ENCODE data around the gene ART3.
"Not testable (repeated sequence)": the region's sequence is repeated elsewhere in the genome, so short reads cannot be mapped to it uniquely, and the experiment has no call there.

The ART3 gene

DNA sequence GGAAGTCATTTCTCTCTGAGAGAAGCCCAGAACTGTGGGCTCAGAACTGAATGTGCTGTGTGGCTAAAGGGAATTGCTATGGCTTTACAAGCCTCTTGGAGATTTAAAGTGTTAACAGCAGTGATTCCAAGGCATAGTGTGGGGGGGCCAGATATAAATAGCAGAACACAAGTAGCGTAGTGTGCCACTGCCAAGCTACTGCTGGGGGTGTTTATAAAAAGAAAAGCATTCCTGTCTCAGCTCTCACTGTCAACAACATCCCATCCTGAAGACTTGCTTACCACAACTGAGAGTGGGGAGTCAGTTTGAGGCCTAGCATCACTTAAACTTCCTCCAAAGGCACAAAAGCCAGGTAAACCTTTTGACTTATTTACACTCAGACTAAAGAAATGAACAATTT lies at the start of gene ART3:
TSS of gene ART3 (plus strand) at position 242 of the 400 bp plus-strand sequence. CDS start 1,181 bp downstream, outside the sequence.
- H3K4me3 ChIP-seq (ENCODE audit: low read length) = no peak within 1 kb of the TSS

GRCh38 chr4:76028350-76028765 lies 46.2 kb upstream of the ART3 start:
- Histone ChIP-seq H3K9me3 (ENCODE audit: control insufficient read depth, low read length) (no peaks in the 10 kb centered on the region), H3K4me3 (ENCODE audit: low read length) (peak overlapping the region; percentile 1), H3K4me1 (ENCODE audit: control insufficient read depth, insufficient read depth, low read length) (no peaks in the 10 kb centered on the region), H3K27me3 (ENCODE audit: control insufficient read depth, insufficient read depth, low read length) (no peaks in the 10 kb centered on the region), H3K36me3 (ENCODE audit: control insufficient read depth, insufficient read depth, low read length) (no peaks in the 10 kb centered on the region), H3K9ac (ENCODE audit: low read length) (no peak overlapping the region)

More for the DNA sequence above, at the start of gene ART3:
- H3K9me3 ChIP-seq (ENCODE audit: control insufficient read depth, low read length) = no peaks in the 10 kb centered on the region
- no peak within 1 kb of the TSS for H3K9ac ChIP-seq (ENCODE audit: low read length)
- no peaks in the 10 kb centered on the region for H3K4me1 ChIP-seq (ENCODE audit: control insufficient read depth, insufficient read depth, low read length)
- H3K27me3 ChIP-seq (ENCODE audit: control insufficient read depth, insufficient read depth, low read length) = no peaks in the 10 kb centered on the region
- no peaks in the 10 kb centered on the region for H3K36me3 ChIP-seq (ENCODE audit: control insufficient read depth, insufficient read depth, low read length)

- Histone ChIP-seq H3K9ac (ENCODE audit: low read length) (no peak overlapping the region), H3K9me3 (ENCODE audit: control insufficient read depth, low read length) (no peaks in the 10 kb centered on the region), H3K4me3 (ENCODE audit: low read length) (no peak overlapping the region), H3K27me3 (ENCODE audit: control insufficient read depth, insufficient read depth, low read length) (no peaks in the 10 kb centered on the region), H3K36me3 (ENCODE audit: control insufficient read depth, insufficient read depth, low read length) (no peaks in the 10 kb centered on the region), H3K4me1 (ENCODE audit: control insufficient read depth, insufficient read depth, low read length) (no peaks in the 10 kb centered on the region)
These were observed 45.2 kb upstream of the ART3 start for GRCh38 chr4:76029300-76029699.

- H3K9me3 ChIP-seq (ENCODE audit: control insufficient read depth, low read length) = no peaks in the 10 kb centered on the region
- no peaks in the 10 kb centered on the region for H3K4me1 ChIP-seq (ENCODE audit: control insufficient read depth, insufficient read depth, low read length)
- H3K9ac ChIP-seq (ENCODE audit: low read length) = no peak overlapping the region
- no peaks in the 10 kb centered on the region for H3K36me3 ChIP-seq (ENCODE audit: control insufficient read depth, insufficient read depth, low read length)
- no peak overlapping the region for H3K4me3 ChIP-seq (ENCODE audit: low read length)
- H3K27me3 ChIP-seq (ENCODE audit: control insufficient read depth, insufficient read depth, low read length) = no peaks in the 10 kb centered on the region
These were observed 39.4 kb upstream of the ART3 start for GRCh38 chr4:76035141-76035540.

GRCh38 chr4:76035799-76036380 lies 38.6 kb upstream of the ART3 start, which contains the start of gene CXCL11:
Gene CXCL11, minus strand, starts transcription at chr4:76036070. Its CDS starts 83 bp downstream, at chr4:76035987.
- Histone ChIP-seq H3K4me3 (ENCODE audit: low read length) (no peak within 1 kb of the TSS), H3K9ac (ENCODE audit: low read length) (no peak within 1 kb of the TSS), H3K27me3 (ENCODE audit: control insufficient read depth, insufficient read depth, low read length) (no peaks in the 10 kb centered on the region), H3K4me1 (ENCODE audit: control insufficient read depth, insufficient read depth, low read length) (no peaks in the 10 kb centered on the region), H3K9me3 (ENCODE audit: control insufficient read depth, low read length) (no peaks in the 10 kb centered on the region), H3K36me3 (ENCODE audit: control insufficient read depth, insufficient read depth, low read length) (no peaks in the 10 kb centered on the region)

- H3K9ac ChIP-seq (ENCODE audit: low read length) = no peak overlapping the region
- H3K4me1 ChIP-seq (ENCODE audit: control insufficient read depth, insufficient read depth, low read length) = no peaks in the 10 kb centered on the region
- H3K4me3 ChIP-seq (ENCODE audit: low read length) = no peak overlapping the region
- H3K36me3 ChIP-seq (ENCODE audit: control insufficient read depth, insufficient read depth, low read length) = no peaks in the 10 kb centered on the region
- H3K27me3 ChIP-seq (ENCODE audit: control insufficient read depth, insufficient read depth, low read length) = no peaks in the 10 kb centered on the region
- H3K9me3 ChIP-seq (ENCODE audit: control insufficient read depth, low read length) = no peaks in the 10 kb centered on the region
These were observed 37.7 kb upstream of the ART3 start for GRCh38 chr4:76036855-76037254.

- H3K4me1 ChIP-seq (ENCODE audit: control insufficient read depth, insufficient read depth, low read length); H3K27me3 ChIP-seq (ENCODE audit: control insufficient read depth, insufficient read depth, low read length): not testable (repeated sequence)
These were observed 32.1 kb upstream of the ART3 start for GRCh38 chr4:76042241-76042998.

DNA sequence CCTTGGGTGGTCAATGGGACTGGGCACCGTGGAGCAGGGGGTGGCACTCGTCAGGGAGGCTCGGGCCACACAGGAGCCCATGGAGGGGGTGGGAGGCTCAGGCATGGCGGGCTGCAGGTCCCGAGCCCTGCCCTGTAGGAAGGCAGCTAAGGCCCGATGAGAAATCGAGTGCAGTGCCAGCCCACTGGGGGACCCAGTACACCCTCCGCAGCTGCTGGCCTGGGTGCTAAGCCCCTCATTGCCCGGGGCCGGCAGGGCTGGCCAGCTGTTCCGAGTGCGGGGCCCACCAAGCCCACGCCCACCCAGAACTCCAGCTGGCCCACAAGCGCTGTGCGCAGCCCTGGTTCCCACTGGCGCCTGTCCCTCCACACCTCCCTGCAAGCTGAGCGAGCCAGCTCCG lies 31.2 kb upstream of the ART3 start:
- H3K9me3 ChIP-seq (ENCODE audit: control insufficient read depth, low read length); H3K27me3 ChIP-seq (ENCODE audit: control insufficient read depth, insufficient read depth, low read length); H3K36me3 ChIP-seq (ENCODE audit: control insufficient read depth, insufficient read depth, low read length); H3K4me1 ChIP-seq (ENCODE audit: control insufficient read depth, insufficient read depth, low read length); H3K4me3 ChIP-seq (ENCODE audit: low read length); H3K9ac ChIP-seq (ENCODE audit: low read length): not testable (repeated sequence)

More at GRCh38 chr4:76042241-76042998, 32.1 kb upstream of the ART3 start:
- H3K9ac ChIP-seq (ENCODE audit: low read length); H3K9me3 ChIP-seq (ENCODE audit: control insufficient read depth, low read length); H3K4me3 ChIP-seq (ENCODE audit: low read length); H3K36me3 ChIP-seq (ENCODE audit: control insufficient read depth, insufficient read depth, low read length): not testable (repeated sequence)

GRCh38 chr4:76044686-76045085 lies 29.8 kb upstream of the ART3 start:
- H3K9ac ChIP-seq (ENCODE audit: low read length); H3K9me3 ChIP-seq (ENCODE audit: control insufficient read depth, low read length); H3K27me3 ChIP-seq (ENCODE audit: control insufficient read depth, insufficient read depth, low read length); H3K36me3 ChIP-seq (ENCODE audit: control insufficient read depth, insufficient read depth, low read length); H3K4me3 ChIP-seq (ENCODE audit: low read length); H3K4me1 ChIP-seq (ENCODE audit: control insufficient read depth, insufficient read depth, low read length): not testable (repeated sequence)

DNA sequence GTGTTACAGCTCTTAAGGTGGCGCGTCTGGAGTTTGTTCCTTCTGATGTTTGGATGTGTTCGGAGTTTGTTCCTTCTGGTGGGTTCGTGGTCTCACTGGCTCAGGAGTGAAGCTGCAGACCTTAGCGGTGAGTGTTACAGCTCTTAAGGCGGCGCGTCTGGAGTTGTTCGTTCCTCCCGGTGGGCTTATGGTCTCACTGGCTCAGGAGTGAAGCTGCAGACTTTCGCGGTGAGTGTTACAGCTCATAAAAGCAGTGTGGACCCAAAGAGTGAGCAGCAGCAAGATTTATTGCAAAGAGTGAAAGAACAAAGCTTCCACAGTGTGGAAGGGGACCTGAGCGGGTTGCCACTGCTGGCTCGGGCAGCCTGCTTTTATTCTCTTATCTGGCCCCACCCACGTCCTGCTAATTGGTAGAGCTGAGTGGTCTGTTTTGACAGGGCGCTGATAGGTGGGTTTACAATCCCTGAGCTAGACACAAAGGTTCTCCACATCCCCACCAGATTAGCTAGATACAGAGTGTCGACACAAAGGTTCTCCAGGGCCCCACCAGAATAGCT lies 24.6 kb upstream of the ART3 start:
- H3K9me3 ChIP-seq (ENCODE audit: control insufficient read depth, low read length); H3K4me1 ChIP-seq (ENCODE audit: control insufficient read depth, insufficient read depth, low read length); H3K36me3 ChIP-seq (ENCODE audit: control insufficient read depth, insufficient read depth, low read length); H3K27me3 ChIP-seq (ENCODE audit: control insufficient read depth, insufficient read depth, low read length); H3K4me3 ChIP-seq (ENCODE audit: low read length); H3K9ac ChIP-seq (ENCODE audit: low read length): not testable (repeated sequence)

- not testable (repeated sequence) for H3K27me3 ChIP-seq (ENCODE audit: control insufficient read depth, insufficient read depth, low read length); H3K9ac ChIP-seq (ENCODE audit: low read length); H3K4me3 ChIP-seq (ENCODE audit: low read length); H3K36me3 ChIP-seq (ENCODE audit: control insufficient read depth, insufficient read depth, low read length); H3K4me1 ChIP-seq (ENCODE audit: control insufficient read depth, insufficient read depth, low read length); H3K9me3 ChIP-seq (ENCODE audit: control insufficient read depth, low read length)
These were observed 23.9 kb upstream of the ART3 start for GRCh38 chr4:76050560-76051050.

- no peaks in the 10 kb centered on the region for H3K36me3 ChIP-seq (ENCODE audit: control insufficient read depth, insufficient read depth, low read length)
- H3K9me3 ChIP-seq (ENCODE audit: control insufficient read depth, low read length) = no peaks in the 10 kb centered on the region
- H3K9ac ChIP-seq (ENCODE audit: low read length) = no peak overlapping the region
- peaks cover 15% of the 10 kb centered on the region for H3K4me1 ChIP-seq (ENCODE audit: control insufficient read depth, insufficient read depth, low read length)
- no peaks in the 10 kb centered on the region for H3K27me3 ChIP-seq (ENCODE audit: control insufficient read depth, insufficient read depth, low read length)
- H3K4me3 ChIP-seq (ENCODE audit: low read length) = no peak overlapping the region
These were observed 20.8 kb upstream of the ART3 start for GRCh38 chr4:76053730-76054129.
